ENCODE data around the gene IGFBP6. TPM values are rescaled to one million over a fixed set of nuclear protein-coding genes. Genes with fewer than 3 reads are reported as not detected.

Gene IGFBP6
- total RNA-seq, 6 experiments from 2014 or later = 1.7 to 25.4 (median 4.9) TPM

DNA sequence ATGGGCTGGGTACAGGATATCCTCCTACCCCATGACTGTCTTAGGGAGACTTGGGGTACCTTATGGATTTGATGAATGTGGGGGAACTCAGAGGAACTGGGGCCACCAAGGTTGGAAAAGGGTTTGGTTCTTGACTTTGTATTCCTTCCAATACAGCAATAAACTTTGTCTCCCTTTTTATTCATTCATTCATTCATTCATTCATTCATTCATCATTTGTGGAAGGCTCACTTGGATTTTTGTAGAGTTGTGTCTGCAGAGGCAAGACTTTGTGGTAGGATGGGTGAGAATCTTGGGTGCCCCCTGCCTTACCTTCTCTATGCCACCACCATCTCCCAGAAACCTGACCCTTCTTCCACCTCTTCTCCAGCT is 26.9 kb downstream of the IGFBP6 start:
- no peak for ATAC-seq
- no peaks in the 10 kb centered on the region for H3K4me1 ChIP-seq
- intact Hi-C loops (cut with DNase I) = no loop called here

DNA sequence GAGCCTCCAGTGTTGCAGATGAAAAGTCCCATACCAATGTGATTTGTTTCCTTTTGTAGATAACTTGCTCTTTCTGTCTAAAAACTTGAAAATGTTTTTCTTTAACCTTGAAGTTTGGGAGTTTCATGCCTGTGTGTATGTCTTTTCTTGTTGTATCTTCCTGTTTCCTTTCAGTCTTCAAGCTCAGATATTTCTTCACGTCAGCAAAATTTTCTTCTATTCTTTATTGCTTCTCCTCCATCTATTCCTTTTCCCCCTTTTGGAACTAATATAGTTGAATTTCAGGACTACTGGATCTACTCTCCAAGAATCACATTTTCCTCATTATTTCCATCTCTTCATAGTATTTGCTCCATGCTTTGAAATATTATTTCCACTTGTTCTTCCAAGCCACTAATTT is 29.7 kb downstream of the IGFBP6 start:
- DNase-seq (no peak), ATAC-seq (no peak)
- H3K4me1 ChIP-seq = no peaks in the 10 kb centered on the region
- no peak overlapping the region for H3K27ac ChIP-seq
- no peak overlapping the region for H3K4me3 ChIP-seq
- 58% methylated on average over 1 of the region's 1 CpG for WGBS (ENCODE audit: insufficient coverage, low coverage, low lambda C conversion rate, missing lambda C conversion rate)
- TF ChIP-seq POLR2A (IDR thresholded peaks at IDR 0.05) = no peak
- TF ChIP-seq, protein P1, sequence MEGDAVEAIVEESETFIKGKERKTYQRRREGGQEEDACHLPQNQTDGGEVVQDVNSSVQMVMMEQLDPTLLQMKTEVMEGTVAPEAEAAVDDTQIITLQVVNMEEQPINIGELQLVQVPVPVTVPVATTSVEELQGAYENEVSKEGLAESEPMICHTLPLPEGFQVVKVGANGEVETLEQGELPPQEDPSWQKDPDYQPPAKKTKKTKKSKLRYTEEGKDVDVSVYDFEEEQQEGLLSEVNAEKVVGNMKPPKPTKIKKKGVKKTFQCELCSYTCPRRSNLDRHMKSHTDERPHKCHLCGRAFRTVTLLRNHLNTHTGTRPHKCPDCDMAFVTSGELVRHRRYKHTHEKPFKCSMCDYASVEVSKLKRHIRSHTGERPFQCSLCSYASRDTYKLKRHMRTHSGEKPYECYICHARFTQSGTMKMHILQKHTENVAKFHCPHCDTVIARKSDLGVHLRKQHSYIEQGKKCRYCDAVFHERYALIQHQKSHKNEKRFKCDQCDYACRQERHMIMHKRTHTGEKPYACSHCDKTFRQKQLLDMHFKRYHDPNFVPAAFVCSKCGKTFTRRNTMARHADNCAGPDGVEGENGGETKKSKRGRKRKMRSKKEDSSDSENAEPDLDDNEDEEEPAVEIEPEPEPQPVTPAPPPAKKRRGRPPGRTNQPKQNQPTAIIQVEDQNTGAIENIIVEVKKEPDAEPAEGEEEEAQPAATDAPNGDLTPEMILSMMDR (IDR thresholded peaks at IDR 0.05) = no peak
- no peaks in the 10 kb centered on the region for H3K36me3 ChIP-seq
- no peaks in the 10 kb centered on the region for H3K9me3 ChIP-seq
- no peaks in the 10 kb centered on the region for H3K27me3 ChIP-seq
- intact Hi-C loops (cut with DNase I) = no loop called here

More for the DNA sequence above, 26.9 kb downstream of the IGFBP6 start:
- no peak for TF ChIP-seq POLR2A (IDR thresholded peaks at IDR 0.05)
- TF ChIP-seq, protein P1 (IDR thresholded peaks at IDR 0.05) = no peak
- Histone ChIP-seq H3K27ac (no peak overlapping the region), H3K4me3 (no peak overlapping the region), H3K27me3 (no peaks in the 10 kb centered on the region), H3K36me3 (no peaks in the 10 kb centered on the region), H3K9me3 (no peaks in the 10 kb centered on the region)
- no peak for DNase-seq

DNA sequence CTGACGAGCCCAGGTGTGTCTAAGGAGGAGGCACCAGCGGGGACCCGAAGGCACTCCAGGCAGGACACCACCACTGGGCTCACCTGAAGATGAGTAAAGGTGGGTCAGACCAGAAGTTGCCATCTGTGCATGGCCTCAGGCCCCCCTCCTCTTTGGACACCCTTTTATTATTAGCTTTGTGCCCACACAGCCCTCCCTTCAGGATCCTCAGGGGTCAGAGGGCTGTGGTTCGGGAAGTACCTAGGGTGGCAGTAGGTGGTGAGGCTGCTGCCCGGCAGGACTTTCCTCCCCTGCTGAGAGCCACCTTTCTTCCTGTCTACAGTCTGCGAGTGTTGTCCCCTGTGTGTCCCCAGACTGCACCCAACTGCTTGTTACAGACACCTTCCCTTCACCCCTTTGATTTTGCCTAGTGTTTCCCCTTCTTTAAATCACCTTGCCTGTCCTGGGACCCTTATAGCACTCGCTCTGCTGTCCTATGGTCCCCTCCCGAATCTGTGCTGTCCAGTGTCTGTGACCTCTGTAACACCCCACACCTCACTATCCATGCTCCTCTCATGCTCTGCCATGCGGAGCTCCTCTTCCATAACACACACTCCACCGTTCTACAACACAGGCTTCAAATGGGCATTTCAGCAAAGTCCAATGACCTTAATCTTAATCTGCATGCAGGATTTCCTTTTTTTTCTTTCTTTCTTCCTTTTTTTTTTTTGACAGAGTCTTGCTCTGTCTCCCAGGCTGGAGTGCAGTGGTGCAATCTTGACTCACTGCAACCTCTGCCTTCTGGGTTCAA is 31.5 kb downstream of the IGFBP6 start:
- ATAC-seq (peak in 2 of 4 donors; percentile 21 to 33), DNase-seq (no peak)
- no peaks in the 10 kb centered on the region for H3K27me3 ChIP-seq
- TF ChIP-seq POLR2A (IDR thresholded peaks at IDR 0.05) = no peak
- TF ChIP-seq, protein P1 (IDR thresholded peaks at IDR 0.05) = no peak
- H3K27ac ChIP-seq = no peak overlapping the region
- H3K4me3 ChIP-seq = no peak overlapping the region
- WGBS (ENCODE audit: insufficient coverage, low coverage, low lambda C conversion rate, missing lambda C conversion rate) = 55% methylated on average over 7 of the region's 10 CpGs
- no peaks in the 10 kb centered on the region for H3K9me3 ChIP-seq
- no peaks in the 10 kb centered on the region for H3K36me3 ChIP-seq
- intact Hi-C loops (cut with DNase I) = no loop called here
- H3K4me1 ChIP-seq = no peaks in the 10 kb centered on the region

DNA sequence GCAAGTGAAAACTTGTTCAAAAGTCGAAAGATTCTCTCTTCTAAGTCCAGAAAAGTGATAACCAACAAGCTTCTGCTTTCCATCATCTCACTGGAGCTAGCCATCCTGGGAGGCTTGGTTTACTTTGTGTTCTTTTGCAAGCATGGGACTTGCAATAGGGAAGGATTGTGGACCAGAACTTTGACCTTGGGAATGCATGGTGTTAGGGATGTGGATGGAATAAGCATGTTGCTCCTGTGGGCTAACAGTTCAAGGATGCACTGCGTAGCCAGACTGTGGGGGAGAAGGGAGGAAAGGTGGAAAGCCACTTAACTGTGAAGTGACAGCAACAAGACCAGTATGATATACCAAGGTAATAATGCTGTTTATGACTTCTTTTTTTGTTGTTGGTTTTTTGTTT is 34.4 kb downstream of the IGFBP6 start:
- no peaks in the 10 kb centered on the region for H3K27me3 ChIP-seq
- no peaks in the 10 kb centered on the region for H3K36me3 ChIP-seq
- WGBS (ENCODE audit: insufficient coverage, low coverage, low lambda C conversion rate, missing lambda C conversion rate) = 36% methylated on average over 2 of the region's 2 CpGs
- TF ChIP-seq, protein P1 (IDR thresholded peaks at IDR 0.05) = no peak
- no peak for TF ChIP-seq POLR2A (IDR thresholded peaks at IDR 0.05)
- no peaks in the 10 kb centered on the region for H3K4me1 ChIP-seq
- ATAC-seq (peak in 1 of 4 donors; percentile 66), DNase-seq (no peak)
- no peak overlapping the region for H3K4me3 ChIP-seq
- H3K27ac ChIP-seq = no peak overlapping the region
- no peaks in the 10 kb centered on the region for H3K9me3 ChIP-seq
- intact Hi-C loops (cut with DNase I) = no loop called here

Measured in right lobe of liver (tissue), 6 donors.